CD14-positive monocyte (primary cell): ENCODE data around the gene DDX10. TPM values are rescaled to one million over a fixed set of nuclear protein-coding genes. Genes with fewer than 3 reads are reported as not detected.

Source experiments
- DNase-seq, 3 donors: peaks; one replicate each; pipeline ENCODE4 v3.0.0-alpha.2; 2011 to 2022
- H2AFZ ChIP-seq: 2 replicates; pipeline ENCODE4 v1.6.0; 2012; ENCODE audit warnings: mild to moderate bottlenecking, low read depth, low read length, inconsistent platforms; ENCODE audit not compliant: insufficient read depth, poor library complexity, severe bottlenecking
- H3K27ac ChIP-seq, 2 donors: 1 replicate in 1 of 2; 2 replicates in 1 of 2; pipeline ENCODE4 v1.5.1; 2012 to 2013; ENCODE audit warnings: low read length in 2 of 2, control low read depth in 1 of 2, inconsistent platforms in 1 of 2, low read depth in 1 of 2, mild to moderate bottlenecking in 1 of 2
- H3K27me3 ChIP-seq, 2 donors: one replicate each; pipeline versions ENCODE4 v1.6.0 to v1.6.1; 2011 to 2013; ENCODE audit warnings: low read length in 2 of 2; ENCODE audit not compliant: control insufficient read depth in 2 of 2, insufficient read depth in 2 of 2
- H3K36me3 ChIP-seq, 2 donors: replicated peaks in 1 of 2; 1 replicate in 1 of 2; 2 replicates in 1 of 2; pipeline versions ENCODE4 v1.5.1 to v1.6.1; 2012 to 2013; ENCODE audit warnings: low read length in 2 of 2, control low read depth in 1 of 2, inconsistent platforms in 1 of 2, mild to moderate bottlenecking in 1 of 2; ENCODE audit not compliant: insufficient read depth in 2 of 2, control insufficient read depth in 1 of 2
- H3K4me1 ChIP-seq, 2 donors: 1 replicate in 1 of 2; 2 replicates in 1 of 2; pipeline versions ENCODE4 v1.5.1 to v1.6.1; 2012 to 2013; ENCODE audit warnings: low read length in 2 of 2, control low read depth in 1 of 2, inconsistent platforms in 1 of 2, mild to moderate bottlenecking in 1 of 2, moderate library complexity in 1 of 2; ENCODE audit not compliant: insufficient read depth in 2 of 2, control insufficient read depth in 1 of 2
- H3K4me2 ChIP-seq: replicated peaks from 2 replicates; pipeline ENCODE3; 2012; ENCODE audit warnings: low read length, moderate library complexity, mild to moderate bottlenecking; ENCODE audit not compliant: poor library complexity, severe bottlenecking; ENCODE audit errors: extremely low read depth
- H3K4me3 ChIP-seq, 3 experiments: fragments of 200-600 bp in 1 of 3; sonication (generic) in 1 of 3; replicated peaks in 1 of 3; 1 replicate in 2 of 3; 2 replicates in 1 of 3; pipeline ENCODE4 v1.5.1; 2011 to 2013; ENCODE audit warnings: low read length in 3 of 3, mild to moderate bottlenecking in 3 of 3, control low read depth in 2 of 3, low read depth in 2 of 3, inconsistent platforms in 1 of 3, moderate library complexity in 1 of 3
- H3K79me2 ChIP-seq: 2 replicates; pipeline ENCODE4 v1.6.0; 2012; ENCODE audit warnings: mild to moderate bottlenecking, control low read depth, inconsistent platforms, low read length, moderate library complexity; ENCODE audit not compliant: insufficient read depth
- H3K9ac ChIP-seq: 2 replicates; pipeline ENCODE4 v1.6.0; 2017; ENCODE audit warnings: low read length, mild to moderate bottlenecking; ENCODE audit not compliant: insufficient read depth, poor library complexity, severe bottlenecking
- H3K9me3 ChIP-seq, 2 donors: replicated peaks in 1 of 2; 1 replicate in 1 of 2; 2 replicates in 1 of 2; pipeline versions ENCODE4 v1.5.1 to v1.6.1; 2012 to 2013; ENCODE audit warnings: low read length in 2 of 2, control low read depth in 1 of 2; ENCODE audit not compliant: control insufficient read depth in 1 of 2, insufficient read depth in 1 of 2
- H4K20me1 ChIP-seq: 2 replicates; pipeline ENCODE4 v1.6.0; 2012; ENCODE audit warnings: mild to moderate bottlenecking, low read length, control low read depth, moderate library complexity; ENCODE audit not compliant: insufficient read depth
- H3K27ac Mint-ChIP-seq, 7 donors: one replicate each; pipeline ENCODE4 v1.8.0; 2020; ENCODE audit warnings: mild to moderate bottlenecking in 7 of 7, mixed read lengths in 7 of 7, moderate library complexity in 6 of 7, inconsistent platforms in 2 of 7
- H3K27me3 Mint-ChIP-seq, 3 donors: one replicate each; pipeline ENCODE4 v1.8.0; 2021 to 2022; ENCODE audit warnings: low read depth in 3 of 3, mild to moderate bottlenecking in 3 of 3, mixed read lengths in 3 of 3, moderate library complexity in 3 of 3, inconsistent platforms in 1 of 3
- H3K36me3 Mint-ChIP-seq, 2 donors: one replicate each; pipeline ENCODE4 v1.8.0; 2020; ENCODE audit warnings: mixed read lengths in 2 of 2, inconsistent platforms in 1 of 2, mild to moderate bottlenecking in 1 of 2
- H3K4me1 Mint-ChIP-seq: one replicate; pipeline ENCODE4 v1.8.0; 2020; ENCODE audit warnings: mild to moderate bottlenecking, mixed read lengths
- H3K4me3 Mint-ChIP-seq, 2 donors: one replicate each; pipeline ENCODE4 v1.8.0; 2020; ENCODE audit warnings: mild to moderate bottlenecking in 2 of 2, mixed read lengths in 2 of 2, moderate library complexity in 1 of 2
- H3K9me3 Mint-ChIP-seq, 7 donors: one replicate each; pipeline ENCODE4 v1.8.0; 2020 to 2022; ENCODE audit warnings: mixed read lengths in 7 of 7, mild to moderate bottlenecking in 6 of 7, moderate library complexity in 6 of 7, inconsistent platforms in 2 of 7
- CTCF ChIP-seq: fragments of 200-600 bp; IDR thresholded peaks from one replicate; pipeline ENCODE4 v1.8.0; 2022; ENCODE audit warnings: antibody characterized with exemption, mild to moderate bottlenecking
- WGBS: methylation state at CpG from one replicate; pipeline ENCODE4 v1.1.5; 2013; ENCODE audit warnings: missing lambda C conversion rate; ENCODE audit not compliant: insufficient coverage; 5-methylcytosine and 5-hydroxymethylcytosine counted together
- intact Hi-C, 2 donors: fragments of 100-400 bp; cut with micrococcal nuclease; formaldehyde crosslinking; loops; one replicate each; pipeline versions ENCODE4 v1.15.0 to v1.15.1; 2023
- polyA plus RNA-seq, 3 donors: library from polyadenylated mRNA; depleted of rRNA in 1 of 3; unstranded in 2 of 3; stranded (reverse) in 1 of 3; fragments of 300-500 nt in 2 of 3; fragments of >200 nt in 1 of 3; fragmentation: Illumina TruSeq in 2 of 3; gene quantifications; 1 replicate in 2 of 3; 2 replicates in 1 of 3; pipeline ENCODE4 v1.2.3, GENCODE V29; 2012 to 2021

The DDX10 gene
- polyA plus RNA-seq, 3 donors: 5.0 to 6.3 (median 5.3) TPM

DNA sequence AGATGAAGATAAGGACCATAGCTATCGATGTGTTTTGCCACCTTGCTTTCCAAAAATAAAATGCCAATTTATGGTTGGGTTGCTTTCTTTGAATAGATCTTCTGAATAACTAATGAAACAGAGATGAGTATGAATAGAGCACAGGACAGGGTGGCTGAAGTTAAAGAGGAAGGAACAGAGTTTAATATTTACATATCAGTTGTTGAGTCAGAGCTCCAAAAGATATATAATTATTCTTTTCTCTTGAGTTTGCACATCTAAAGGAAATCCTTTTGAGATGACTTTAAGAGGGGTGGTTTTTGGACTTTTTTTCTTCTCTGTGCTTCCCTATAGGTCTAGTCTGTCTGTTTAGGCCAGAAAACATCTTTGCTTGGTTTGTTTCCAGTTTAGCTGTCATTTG is 115.2 kb downstream of the DDX10 start:
- Histone ChIP-seq H3K79me2 (no peaks in the 10 kb centered on the region), H3K9ac (no peak overlapping the region), H2AFZ (no peak overlapping the region), H4K20me1 (no peaks in the 10 kb centered on the region), H3K4me1 (no peaks in the 10 kb centered on the region), H3K36me3 (no peaks in the 10 kb centered on the region), H3K27me3 (no peaks in the 10 kb centered on the region), H3K9me3 (peaks cover 0 to 12% of the 10 kb centered on the region in 2 donors), H3K4me3 (no peak overlapping the region), H3K4me2 (no peak overlapping the region), H3K27ac (no peak overlapping the region)
- no peak for DNase-seq
- intact Hi-C loops: no loop called here
- Mint-ChIP-seq H3K4me1 (no peaks in the 10 kb centered on the region), H3K9me3 (peaks cover 0 to 21% (median 9%) of the 10 kb centered on the region in 7 donors), H3K36me3 (peaks cover 4 to 13% of the 10 kb centered on the region in 2 donors), H3K27me3 (no peaks in the 10 kb centered on the region), H3K27ac (no peak overlapping the region), H3K4me3 (no peak overlapping the region)
- no CpG with 5 or more reads among the region's 1 CpG for WGBS
- TF ChIP-seq CTCF: no peak

- intact Hi-C loops: no loop called here
- no peak for TF ChIP-seq CTCF
- Mint-ChIP-seq H3K27ac (no peak overlapping the region), H3K9me3 (peaks cover 0 to 15% (median 7%) of the 10 kb centered on the region in 7 donors), H3K4me3 (no peak overlapping the region), H3K36me3 (peaks cover 0 to 9% of the 10 kb centered on the region in 2 donors), H3K27me3 (peaks cover 0 to 1% (median 0%) of the 10 kb centered on the region in 3 donors), H3K4me1 (peaks cover 13% of the 10 kb centered on the region)
- Histone ChIP-seq H3K27ac (no peak overlapping the region), H3K27me3 (no peaks in the 10 kb centered on the region), H3K4me3 (no peak overlapping the region), H3K9ac (no peak overlapping the region), H3K9me3 (peaks cover 0 to 4% of the 10 kb centered on the region in 2 donors), H3K36me3 (no peaks in the 10 kb centered on the region), H3K4me1 (no peaks in the 10 kb centered on the region), H3K4me2 (no peak overlapping the region), H4K20me1 (no peaks in the 10 kb centered on the region), H2AFZ (no peak overlapping the region), H3K79me2 (no peaks in the 10 kb centered on the region)
- 80% methylated on average over 1 of the region's 2 CpGs for WGBS
- DNase-seq: no peak
These were observed 117.1 kb downstream of the DDX10 start for GRCh38 chr11:108781946-108782345.
